ENCODE measurements around the gene FAM107A. TPM values are rescaled to one million over a fixed set of nuclear protein-coding genes. Genes with fewer than 3 reads are reported as not detected.

FAM107A gene
- not detected in 2 replicates for total RNA-seq (2022)
- not detected for Bru-seq, nascent RNA
- BruChase-seq, experiment 1, labeled RNA remaining after a 6-hour chase, result not detected
- not detected for BruChase-seq, experiment 2, labeled RNA remaining after a 2-hour chase
- long read RNA-seq, result 0 reads

DNA sequence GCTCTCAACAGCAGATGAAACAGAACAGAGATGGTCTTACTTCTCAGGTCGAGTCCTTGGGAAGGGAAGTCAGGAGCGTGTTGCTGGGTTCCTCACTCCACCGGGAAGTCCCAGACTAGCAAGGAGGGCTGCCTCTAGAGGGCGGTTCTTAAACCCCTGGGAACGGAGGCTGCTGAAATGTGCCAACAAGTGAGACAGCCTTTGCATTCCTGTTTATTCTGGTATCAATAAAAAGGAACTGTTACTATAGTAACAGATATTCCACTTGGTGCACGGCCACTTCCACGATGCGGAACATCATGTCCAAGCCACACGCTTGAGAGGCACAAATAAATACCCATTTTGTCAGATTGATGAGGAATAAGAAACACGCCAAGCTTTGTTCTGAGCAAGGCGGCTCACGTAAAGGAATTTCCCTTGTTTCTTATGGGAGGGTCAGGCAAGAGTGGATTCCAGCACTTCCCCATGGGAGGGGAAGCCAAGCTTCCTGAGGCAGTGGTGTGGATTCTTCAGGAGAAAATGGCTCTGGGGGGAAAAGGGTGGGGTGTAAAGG is at the start of gene FAM107A:
Gene FAM107A (minus strand): TSS at position 123 of the 553 bp plus-strand sequence. CDS start 7,531 bp downstream, outside the sequence.
- intact Hi-C loops (cut with micrococcal nuclease), result no loop called here
- H3K36me3 Mint-ChIP-seq (ENCODE audit: insufficient read depth, unreplicated experiment), result no peaks in the 10 kb centered on the region
- BruUV-seq (replicated peaks), result no TSS peak
- H3K4me3 Mint-ChIP-seq (ENCODE audit: unreplicated experiment), result no peak within 1 kb of the TSS
- H3K4me1 Mint-ChIP-seq (ENCODE audit: insufficient read depth, unreplicated experiment), result no peaks in the 10 kb centered on the region
- CTCF ChIA-PET, result interaction anchor here (1.1 to 16.1 kb wide), 3 partner anchors 9 to 50 kb away, joined by 4 to 358 read pairs (median 5); no protein-coding TSS in a partner anchor
- H3K27ac Mint-ChIP-seq (ENCODE audit: low read depth, unreplicated experiment), result no peak within 1 kb of the TSS
- POLR2A ChIA-PET, result no interaction called here
- no peak for DNase-seq (ENCODE audit: unreplicated experiment)
- H3K27me3 Mint-ChIP-seq (ENCODE audit: insufficient read depth, unreplicated experiment), result no peaks in the 10 kb centered on the region
- H3K9me3 Mint-ChIP-seq (ENCODE audit: unreplicated experiment), result no peaks in the 10 kb centered on the region
- no peak for TF ChIP-seq CTCF (IDR thresholded peaks at IDR 0.05; ENCODE audit: unreplicated experiment)

DNA sequence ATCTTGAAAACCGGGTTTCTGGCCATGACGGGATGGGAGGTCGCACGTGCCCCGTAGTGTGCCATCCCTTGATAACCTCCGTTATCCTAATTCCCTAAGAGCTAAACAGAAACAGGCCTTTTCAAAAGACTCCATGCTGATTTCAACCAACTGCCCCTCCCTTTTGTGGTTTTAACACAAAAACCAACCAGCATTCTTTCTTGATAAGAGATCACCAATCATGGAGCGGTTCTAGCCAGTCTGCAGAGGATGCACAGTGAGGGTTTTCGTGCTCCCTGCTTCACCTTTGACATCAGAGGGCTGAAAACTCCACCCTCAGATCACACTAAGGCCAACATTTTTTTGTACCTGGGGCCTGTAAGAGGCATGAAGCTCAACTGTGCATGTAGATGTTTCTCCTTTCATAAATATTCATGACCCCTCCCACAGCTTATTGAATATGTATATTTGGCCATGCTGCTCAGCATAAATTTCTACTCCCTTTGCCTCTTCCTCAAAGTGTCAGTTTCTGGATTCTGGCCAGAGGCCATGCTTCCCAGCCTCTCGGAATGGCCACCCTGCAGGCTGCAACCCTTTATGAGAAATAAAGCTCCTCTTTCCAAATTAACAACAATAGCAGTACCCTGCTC is 48.1 kb upstream of the FAM107A start:
- CTCF ChIA-PET, result interaction anchor here (1.5 to 14.9 kb wide), 5 partner anchors 9 to 134 kb away, joined by 4 to 358 read pairs (median 8); partner anchors contain the start of gene FAM107A
- no peak overlapping the region for H3K27ac Mint-ChIP-seq (ENCODE audit: low read depth, unreplicated experiment)
- H3K9me3 Mint-ChIP-seq (ENCODE audit: unreplicated experiment), result no peaks in the 10 kb centered on the region
- H3K4me3 Mint-ChIP-seq (ENCODE audit: unreplicated experiment), result no peak overlapping the region
- DNase-seq (ENCODE audit: unreplicated experiment), result no peak
- no TSS peak for BruUV-seq (replicated peaks)
- TF ChIP-seq CTCF (IDR thresholded peaks at IDR 0.05; ENCODE audit: unreplicated experiment), result no peak
- POLR2A ChIA-PET, result no interaction called here
- H3K27me3 Mint-ChIP-seq (ENCODE audit: insufficient read depth, unreplicated experiment), result no peaks in the 10 kb centered on the region
- peaks cover 5% of the 10 kb centered on the region for H3K4me1 Mint-ChIP-seq (ENCODE audit: insufficient read depth, unreplicated experiment)
- H3K36me3 Mint-ChIP-seq (ENCODE audit: insufficient read depth, unreplicated experiment), result no peaks in the 10 kb centered on the region
- intact Hi-C loops (cut with micrococcal nuclease), result no loop called here

DNA sequence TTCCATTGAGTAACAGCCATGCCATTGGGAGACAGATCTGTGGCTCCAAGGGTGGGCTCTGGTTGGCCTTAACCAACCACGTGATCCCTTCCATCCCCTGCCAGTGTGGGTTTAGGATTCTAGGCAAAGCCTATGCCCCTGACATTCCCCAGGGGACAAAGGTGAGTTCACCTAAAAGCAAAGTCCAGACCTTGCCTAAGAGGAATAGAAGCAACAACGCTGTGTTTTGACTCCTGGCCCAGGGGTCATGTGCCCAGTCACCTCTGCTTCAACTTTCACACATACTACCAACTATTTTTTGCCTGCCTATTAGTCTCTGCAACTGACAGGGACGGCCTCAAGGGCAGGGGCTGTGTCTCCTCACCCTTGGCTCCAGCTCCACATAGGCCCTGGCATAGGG is 47.4 kb upstream of the FAM107A start:
- Mint-ChIP-seq H3K9me3 (ENCODE audit: unreplicated experiment) (no peaks in the 10 kb centered on the region), H3K27ac (ENCODE audit: low read depth, unreplicated experiment) (no peak overlapping the region), H3K27me3 (ENCODE audit: insufficient read depth, unreplicated experiment) (no peaks in the 10 kb centered on the region), H3K36me3 (ENCODE audit: insufficient read depth, unreplicated experiment) (no peaks in the 10 kb centered on the region), H3K4me1 (ENCODE audit: insufficient read depth, unreplicated experiment) (peaks cover 5% of the 10 kb centered on the region), H3K4me3 (ENCODE audit: unreplicated experiment) (no peak overlapping the region)
- POLR2A ChIA-PET, result no interaction called here
- no peak for DNase-seq (ENCODE audit: unreplicated experiment)
- no peak for TF ChIP-seq CTCF (IDR thresholded peaks at IDR 0.05; ENCODE audit: unreplicated experiment)
- BruUV-seq (replicated peaks), result no TSS peak
- intact Hi-C loops (cut with micrococcal nuclease), result no loop called here
- CTCF ChIA-PET, result interaction anchor here (1.7 to 14.9 kb wide), 3 partner anchors 15 to 133 kb away, joined by 5 to 358 read pairs (median 80); partner anchors contain the start of gene FAM107A

DNA sequence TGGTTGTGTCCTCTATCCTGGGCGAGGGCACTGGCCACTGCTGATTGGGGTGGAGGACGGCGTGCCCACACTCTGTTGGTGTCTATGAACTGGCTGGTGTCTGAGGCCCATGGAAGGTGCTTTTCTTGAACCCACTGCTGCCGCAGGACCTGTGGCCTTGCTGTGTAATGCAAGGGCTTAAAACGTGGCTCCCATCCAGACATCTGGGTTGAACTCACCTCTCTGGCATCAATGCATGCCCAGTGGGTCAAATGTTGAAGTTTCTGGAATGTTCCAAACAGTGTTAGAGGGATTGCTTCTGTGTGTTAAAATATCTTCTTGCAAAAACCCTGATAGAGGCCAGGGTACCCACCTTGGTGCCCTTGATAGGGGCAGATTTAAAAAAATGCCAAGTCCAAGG is 46.8 kb upstream of the FAM107A start:
- no peak for TF ChIP-seq CTCF (IDR thresholded peaks at IDR 0.05; ENCODE audit: unreplicated experiment)
- H3K9me3 Mint-ChIP-seq (ENCODE audit: unreplicated experiment), result no peaks in the 10 kb centered on the region
- CTCF ChIA-PET, result interaction anchor here (1.0 to 14.9 kb wide), 3 partner anchors 52 to 151 kb away, joined by 3 to 358 read pairs (median 4); partner anchors contain the start of gene FAM107A
- no peaks in the 10 kb centered on the region for H3K36me3 Mint-ChIP-seq (ENCODE audit: insufficient read depth, unreplicated experiment)
- POLR2A ChIA-PET, result no interaction called here
- no peak for DNase-seq (ENCODE audit: unreplicated experiment)
- BruUV-seq (replicated peaks), result no TSS peak
- no peak overlapping the region for H3K27ac Mint-ChIP-seq (ENCODE audit: low read depth, unreplicated experiment)
- intact Hi-C loops (cut with micrococcal nuclease), result no loop called here
- no peak overlapping the region for H3K4me3 Mint-ChIP-seq (ENCODE audit: unreplicated experiment)
- H3K4me1 Mint-ChIP-seq (ENCODE audit: insufficient read depth, unreplicated experiment), result peaks cover 5% of the 10 kb centered on the region
- H3K27me3 Mint-ChIP-seq (ENCODE audit: insufficient read depth, unreplicated experiment), result no peaks in the 10 kb centered on the region
